NCI-H2107 treated with DMSO at 0.1 percent for 48 hours (cell line): ENCODE data around the gene CADM1.
A peak's percentile ranks its signal among the peaks of the same experiment; 100 is the strongest.

Experiments
- DNase-seq: peaks from one replicate; lab custom pipeline; 2025; ENCODE audit not compliant: unreplicated experiment; lab: John Stamatoyannopoulos, UW

Gene CADM1

DNA sequence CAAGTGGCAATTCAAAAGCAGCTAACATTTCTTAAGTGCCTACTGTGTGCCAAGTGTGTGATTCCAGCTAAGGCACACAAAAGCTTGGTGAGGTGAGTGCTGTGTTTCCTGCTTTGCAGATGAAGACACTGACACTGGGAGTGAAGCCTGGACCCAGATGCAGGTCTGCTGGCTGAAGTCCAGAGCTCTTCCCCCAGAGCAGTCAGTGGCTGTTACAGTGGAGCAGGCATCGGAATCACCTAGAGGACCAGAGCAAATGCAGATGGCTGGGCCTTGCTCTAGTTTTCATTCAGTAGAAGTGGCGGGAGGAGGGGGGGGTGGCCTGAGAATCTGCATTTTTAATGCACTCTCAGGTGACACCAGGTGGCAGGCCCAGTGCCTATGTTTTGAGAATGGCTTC is 342.3 kb downstream of the CADM1 start:
- no peak for DNase-seq

DNA sequence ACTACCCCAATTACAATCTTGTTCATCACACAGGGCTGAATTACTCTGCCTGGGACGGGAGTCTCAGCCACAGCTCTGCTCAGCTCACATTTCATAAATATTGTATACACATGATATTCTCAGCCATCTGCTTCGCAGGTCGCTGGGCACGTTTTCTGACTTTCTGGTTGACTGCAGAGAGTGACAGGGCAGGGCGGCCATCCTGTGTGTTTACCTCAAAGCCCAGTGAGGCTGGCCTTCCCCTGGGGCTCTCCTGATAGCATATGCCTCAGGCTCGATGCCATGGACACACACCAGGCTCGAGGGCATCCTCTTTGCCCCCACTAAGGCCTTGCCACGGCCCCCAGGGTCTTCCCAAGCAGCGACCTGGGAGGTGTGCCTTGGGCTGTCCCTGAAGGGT is 345.0 kb downstream of the CADM1 start:
- DNase-seq: peak; percentile 55

- DNase-seq: no peak
Observed at GRCh38 chr11:115158053-115158452, 346.2 kb downstream of the CADM1 start.

GRCh38 chr11:115157247-115157646 is 347.0 kb downstream of the CADM1 start:
- DNase-seq: no peak

DNA sequence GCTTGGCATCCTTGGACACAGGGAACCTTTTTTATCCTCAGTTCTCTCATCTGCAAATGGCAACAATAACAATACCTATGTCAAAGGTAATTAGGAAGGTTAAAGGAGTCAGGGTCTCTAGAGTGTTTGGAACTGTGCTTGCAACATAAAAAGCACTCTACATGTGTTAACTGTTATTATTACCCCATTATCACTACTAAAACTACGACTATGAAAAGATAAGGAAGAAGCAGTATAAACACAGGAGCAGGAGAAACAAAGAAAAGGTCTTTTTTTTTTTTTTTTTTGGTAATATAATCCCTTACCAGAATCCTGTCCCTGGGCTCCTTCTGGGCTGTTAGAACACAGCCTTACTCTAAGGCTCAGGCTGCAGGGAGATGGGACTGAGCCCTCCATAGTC is 348.2 kb downstream of the CADM1 start:
- DNase-seq: no peak

- no peak for DNase-seq
Observed at GRCh38 chr11:115155320-115155719, 348.9 kb downstream of the CADM1 start.

DNA sequence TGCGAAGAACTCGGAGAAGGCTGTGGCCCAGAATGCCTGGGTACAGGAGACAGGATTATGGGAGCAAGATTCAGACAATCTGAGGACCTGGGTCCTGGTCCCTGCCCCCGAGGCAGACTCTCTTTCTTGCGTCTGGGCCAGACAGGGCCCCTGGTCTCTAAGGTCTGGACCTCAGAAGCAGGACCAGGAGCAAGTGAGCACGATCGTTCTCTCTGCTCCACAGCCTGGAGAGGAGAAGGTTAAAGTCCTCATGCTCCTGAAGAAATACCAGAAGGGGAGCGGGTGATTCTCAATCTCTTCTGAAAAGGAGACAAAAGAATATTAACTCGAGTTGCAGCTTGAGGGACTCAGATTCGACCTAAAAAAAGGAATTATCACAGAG is 349.9 kb downstream of the CADM1 start:
- no peak for DNase-seq

- DNase-seq: no peak
Observed at GRCh38 chr11:115153731-115154354, 350.4 kb downstream of the CADM1 start.

DNA sequence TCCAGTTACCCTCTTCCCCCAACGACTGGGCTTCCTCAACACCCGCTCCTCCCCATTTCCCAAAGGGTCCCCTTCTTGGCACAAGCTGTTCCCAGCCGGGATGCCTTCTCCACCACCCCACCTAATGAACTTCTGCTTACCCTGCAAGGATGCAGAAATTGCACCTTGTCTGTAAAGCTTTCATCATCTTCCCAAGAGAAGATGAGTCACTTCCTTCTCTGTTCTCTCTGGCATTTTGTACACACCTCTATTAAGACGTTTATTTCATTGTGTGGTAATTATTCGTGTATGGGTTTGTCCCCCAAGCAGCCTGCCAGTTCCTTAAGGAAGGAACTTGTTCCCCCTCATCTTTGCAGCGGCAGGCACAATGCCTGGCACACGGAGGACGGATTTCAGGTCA is 351.1 kb downstream of the CADM1 start:
- no peak for DNase-seq

- no peak for DNase-seq
Observed at GRCh38 chr11:115151010-115151409, 353.2 kb downstream of the CADM1 start.

DNA sequence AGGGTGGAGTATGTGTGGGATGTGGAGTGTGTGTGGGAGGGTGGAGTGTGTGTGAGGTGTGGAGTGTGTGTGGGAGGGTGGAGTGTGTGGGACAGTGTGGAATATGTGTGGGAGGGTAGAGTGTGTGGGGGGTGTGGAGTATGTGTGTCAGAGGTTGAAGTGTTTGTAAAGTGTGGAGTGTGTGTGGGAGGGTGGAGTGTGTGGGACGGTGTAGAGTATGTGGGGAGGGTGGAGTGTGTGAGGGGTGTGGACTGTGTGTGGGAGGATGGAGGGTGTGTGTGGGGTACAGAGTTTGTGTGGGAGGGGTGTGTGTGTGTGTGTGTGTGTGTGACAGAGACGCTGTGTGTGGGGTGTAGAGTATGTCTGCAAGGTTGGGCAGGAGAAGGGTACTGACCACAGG is 355.5 kb downstream of the CADM1 start:
- no peak for DNase-seq

GRCh38 chr11:115148101-115148500 is 356.1 kb downstream of the CADM1 start:
- no peak for DNase-seq

DNA sequence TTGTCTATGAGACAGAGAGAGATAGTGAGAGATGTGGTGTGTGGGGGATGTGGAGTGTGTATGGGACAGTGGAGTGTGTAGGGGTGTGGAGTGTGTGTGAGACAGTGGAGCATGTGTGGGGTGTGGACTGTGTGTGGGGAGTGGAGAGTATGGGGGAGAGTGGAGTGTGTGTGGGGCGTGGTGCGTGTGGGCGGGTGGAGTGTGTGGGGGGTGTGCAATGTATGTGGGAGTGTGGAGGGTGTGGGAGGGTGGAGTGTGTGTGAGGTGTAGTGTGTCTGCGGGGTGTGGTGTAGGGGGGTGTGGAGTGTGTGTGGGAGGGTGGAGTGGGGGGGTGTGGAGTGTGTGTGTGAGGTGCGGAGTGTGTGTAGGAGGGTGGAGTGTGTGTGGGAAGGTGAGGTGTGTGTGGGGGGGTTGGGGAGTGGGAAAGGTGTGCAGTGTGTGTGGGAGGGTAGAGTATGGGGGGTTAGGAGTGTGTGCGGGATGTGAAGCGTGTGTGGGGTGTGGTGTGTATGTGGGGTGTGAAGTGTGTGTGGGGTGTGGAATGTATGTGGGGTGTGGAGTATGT is 356.9 kb downstream of the CADM1 start:
- no peak for DNase-seq

DNA sequence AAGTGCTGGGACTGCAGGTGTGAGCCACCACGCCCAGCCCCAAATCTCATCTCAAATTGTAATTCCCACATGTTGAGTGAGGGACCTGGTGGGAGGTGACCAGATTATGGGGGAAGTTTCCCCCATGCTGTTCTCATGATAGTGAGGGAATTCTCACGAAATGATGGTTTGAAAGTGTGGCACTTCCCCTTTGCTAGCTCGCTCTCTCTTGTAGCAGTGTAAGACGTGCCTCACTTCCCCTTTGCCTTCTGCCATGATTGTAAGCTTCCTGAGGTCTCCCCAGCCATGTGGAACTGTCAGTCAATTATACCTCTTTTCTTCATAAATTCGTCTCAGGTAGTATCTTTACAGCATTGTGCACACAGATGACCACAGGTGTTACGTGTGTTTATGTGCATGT is 357.8 kb downstream of the CADM1 start:
- DNase-seq: no peak

GRCh38 chr11:115145324-115145723 is 358.9 kb downstream of the CADM1 start:
- DNase-seq: no peak

GRCh38 chr11:115144914-115145313 is 359.3 kb downstream of the CADM1 start:
- DNase-seq: peak; percentile 57

DNA sequence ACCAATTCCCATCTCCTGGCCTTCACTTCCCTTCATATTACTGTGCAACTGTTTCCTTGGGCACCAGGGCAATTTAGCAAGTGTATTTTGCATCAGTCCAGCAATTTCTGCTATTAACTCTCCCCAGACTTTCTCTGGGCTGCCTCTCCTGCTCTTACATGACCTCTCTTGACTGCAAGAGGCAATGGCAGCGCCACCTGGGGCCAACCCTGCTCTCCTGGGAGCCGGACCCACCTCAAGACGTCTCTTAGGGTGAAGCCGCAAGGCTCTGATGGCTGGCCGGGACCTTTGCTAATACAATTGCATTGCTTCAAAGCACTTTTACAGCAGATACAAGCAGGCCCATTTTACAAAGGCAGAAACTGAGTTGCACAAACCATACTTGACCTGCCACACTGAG is 360.2 kb downstream of the CADM1 start:
- DNase-seq: no peak

GRCh38 chr11:115141231-115142114 is 362.7 kb downstream of the CADM1 start:
- no peak for DNase-seq

DNA sequence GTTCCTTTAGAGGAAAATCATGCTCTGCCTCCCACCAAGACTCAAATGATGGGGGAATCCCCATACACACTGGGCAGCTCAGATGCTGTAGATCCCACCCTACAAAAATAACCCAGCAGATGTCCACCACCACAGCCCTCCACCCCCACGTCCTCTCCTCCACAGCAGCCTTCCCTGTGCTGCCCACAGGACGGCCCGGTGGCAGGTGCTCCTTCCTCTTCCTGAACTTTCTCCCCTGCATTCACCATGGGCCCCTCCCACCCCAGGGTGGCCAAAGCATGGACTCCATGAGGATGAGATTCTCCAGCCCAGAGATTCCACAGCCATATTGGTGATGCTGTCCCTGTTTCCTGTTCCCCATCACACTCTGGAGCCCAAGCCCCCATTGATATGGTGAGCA is 368.3 kb downstream of the CADM1 start:
- no peak for DNase-seq

- peak; percentile 45 for DNase-seq
Observed at GRCh38 chr11:115134926-115135325, 369.3 kb downstream of the CADM1 start.

- DNase-seq: no peak
Observed at GRCh38 chr11:115133475-115134209, 370.6 kb downstream of the CADM1 start.
